ENCODE results near the gene TRIM45.

DNA sequence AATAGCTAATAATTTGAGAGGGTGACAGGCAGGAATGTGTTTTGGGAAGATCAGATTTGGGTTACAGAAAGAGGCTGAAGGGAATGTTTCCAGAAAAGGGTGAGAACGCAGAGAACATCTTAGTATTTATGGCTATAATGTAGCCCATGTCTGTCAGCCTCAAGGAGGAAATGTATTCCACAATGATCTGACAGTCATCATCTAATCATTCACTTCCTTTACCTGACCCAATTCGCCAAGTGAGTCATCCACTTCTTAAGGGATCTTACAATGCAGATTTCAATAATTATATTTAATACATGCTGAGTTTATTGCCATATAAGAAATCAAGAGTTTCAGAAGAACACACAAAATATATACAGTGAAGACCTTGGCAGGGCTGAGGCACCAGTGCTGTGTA is 10.8 kb downstream of the TRIM45 start:
- TF ChIP-seq, protein P1, sequence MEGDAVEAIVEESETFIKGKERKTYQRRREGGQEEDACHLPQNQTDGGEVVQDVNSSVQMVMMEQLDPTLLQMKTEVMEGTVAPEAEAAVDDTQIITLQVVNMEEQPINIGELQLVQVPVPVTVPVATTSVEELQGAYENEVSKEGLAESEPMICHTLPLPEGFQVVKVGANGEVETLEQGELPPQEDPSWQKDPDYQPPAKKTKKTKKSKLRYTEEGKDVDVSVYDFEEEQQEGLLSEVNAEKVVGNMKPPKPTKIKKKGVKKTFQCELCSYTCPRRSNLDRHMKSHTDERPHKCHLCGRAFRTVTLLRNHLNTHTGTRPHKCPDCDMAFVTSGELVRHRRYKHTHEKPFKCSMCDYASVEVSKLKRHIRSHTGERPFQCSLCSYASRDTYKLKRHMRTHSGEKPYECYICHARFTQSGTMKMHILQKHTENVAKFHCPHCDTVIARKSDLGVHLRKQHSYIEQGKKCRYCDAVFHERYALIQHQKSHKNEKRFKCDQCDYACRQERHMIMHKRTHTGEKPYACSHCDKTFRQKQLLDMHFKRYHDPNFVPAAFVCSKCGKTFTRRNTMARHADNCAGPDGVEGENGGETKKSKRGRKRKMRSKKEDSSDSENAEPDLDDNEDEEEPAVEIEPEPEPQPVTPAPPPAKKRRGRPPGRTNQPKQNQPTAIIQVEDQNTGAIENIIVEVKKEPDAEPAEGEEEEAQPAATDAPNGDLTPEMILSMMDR (IDR thresholded peaks at IDR 0.05): no peak
- TF ChIP-seq POLR2A (IDR thresholded peaks at IDR 0.05): no peak
